Measurements from ENCODE around the gene SCAF4. TPM values are rescaled to one million over a fixed set of nuclear protein-coding genes. Genes with fewer than 3 reads are reported as not detected.
"Not testable (repeated sequence)": the region's sequence is repeated elsewhere in the genome, so short reads cannot be mapped to it uniquely, and the experiment has no call there.

The SCAF4 gene
- total RNA-seq, 4 donors from 2014 or later: 8.3 to 18.1 (median 15.0) TPM

DNA sequence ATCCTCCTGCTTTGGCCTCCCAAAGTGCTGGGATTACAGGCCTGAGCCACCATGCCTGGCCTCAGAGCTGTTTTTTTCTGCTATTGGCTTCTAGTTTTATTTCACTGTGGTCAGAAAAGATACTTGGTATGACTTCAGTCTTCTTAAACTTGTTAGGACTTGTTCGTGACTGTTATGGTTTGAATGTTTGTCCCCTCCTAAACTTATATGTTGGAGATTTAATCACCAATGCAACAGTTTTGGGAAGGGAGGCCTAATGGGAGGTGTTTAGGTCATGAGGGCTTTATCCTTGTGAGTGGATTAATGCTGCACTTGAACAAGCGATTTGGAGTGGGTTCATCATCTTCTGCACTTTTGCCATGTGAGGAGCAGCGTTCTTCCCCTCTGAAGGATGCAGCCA is 96.9 kb downstream of the SCAF4 start:
- Histone ChIP-seq H3K4me3 (no peak overlapping the region), H3K27ac (no peak overlapping the region), H3K9me3 (no peaks in the 10 kb centered on the region), H3K36me3 (no peaks in the 10 kb centered on the region), H3K4me1 (peaks cover 0 to 20% (median 4%) of the 10 kb centered on the region in 3 donors), H3K27me3 (no peaks in the 10 kb centered on the region)
- intact Hi-C loops (cut with DNase I): no loop called here
- no peak for DNase-seq
- no peak for TF ChIP-seq POLR2A (IDR thresholded peaks at IDR 0.05)
- TF ChIP-seq, protein P1, sequence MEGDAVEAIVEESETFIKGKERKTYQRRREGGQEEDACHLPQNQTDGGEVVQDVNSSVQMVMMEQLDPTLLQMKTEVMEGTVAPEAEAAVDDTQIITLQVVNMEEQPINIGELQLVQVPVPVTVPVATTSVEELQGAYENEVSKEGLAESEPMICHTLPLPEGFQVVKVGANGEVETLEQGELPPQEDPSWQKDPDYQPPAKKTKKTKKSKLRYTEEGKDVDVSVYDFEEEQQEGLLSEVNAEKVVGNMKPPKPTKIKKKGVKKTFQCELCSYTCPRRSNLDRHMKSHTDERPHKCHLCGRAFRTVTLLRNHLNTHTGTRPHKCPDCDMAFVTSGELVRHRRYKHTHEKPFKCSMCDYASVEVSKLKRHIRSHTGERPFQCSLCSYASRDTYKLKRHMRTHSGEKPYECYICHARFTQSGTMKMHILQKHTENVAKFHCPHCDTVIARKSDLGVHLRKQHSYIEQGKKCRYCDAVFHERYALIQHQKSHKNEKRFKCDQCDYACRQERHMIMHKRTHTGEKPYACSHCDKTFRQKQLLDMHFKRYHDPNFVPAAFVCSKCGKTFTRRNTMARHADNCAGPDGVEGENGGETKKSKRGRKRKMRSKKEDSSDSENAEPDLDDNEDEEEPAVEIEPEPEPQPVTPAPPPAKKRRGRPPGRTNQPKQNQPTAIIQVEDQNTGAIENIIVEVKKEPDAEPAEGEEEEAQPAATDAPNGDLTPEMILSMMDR (IDR thresholded peaks at IDR 0.05): no peak
- whole genome bisulfite sequencing, 2 donors: 67 to 72% methylated on average over 3 of the region's 3 CpGs

DNA sequence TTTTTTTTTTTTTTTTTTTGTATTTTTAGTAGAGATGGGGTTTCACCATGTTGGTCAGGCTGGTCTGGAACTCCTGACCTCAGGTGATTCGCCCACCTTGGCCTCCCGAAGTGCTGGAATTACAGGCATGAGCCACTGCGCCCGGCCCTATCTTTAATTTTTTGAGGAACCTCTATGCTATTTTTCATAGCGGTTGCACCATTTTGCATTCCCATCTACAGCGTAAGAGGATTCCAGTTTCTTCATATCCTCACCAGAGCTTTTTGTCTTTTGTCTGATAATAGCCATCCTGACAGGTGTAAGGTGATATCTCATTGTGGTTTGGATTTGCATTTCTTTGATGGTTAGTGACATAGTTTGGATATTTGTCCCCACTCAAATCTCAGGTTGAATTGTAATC is 100.0 kb downstream of the SCAF4 start:
- H3K9me3 ChIP-seq; H3K4me3 ChIP-seq; H3K27me3 ChIP-seq; H3K27ac ChIP-seq; intact Hi-C loops (cut with DNase I); H3K36me3 ChIP-seq; DNase-seq: not testable (repeated sequence)
- peaks cover 0 to 30% (median 9%) of the 10 kb centered on the region in 3 donors for H3K4me1 ChIP-seq
- 86 to 89% methylated on average over 5 to 6 of the region's 6 CpGs for WGBS, 2 donors

DNA sequence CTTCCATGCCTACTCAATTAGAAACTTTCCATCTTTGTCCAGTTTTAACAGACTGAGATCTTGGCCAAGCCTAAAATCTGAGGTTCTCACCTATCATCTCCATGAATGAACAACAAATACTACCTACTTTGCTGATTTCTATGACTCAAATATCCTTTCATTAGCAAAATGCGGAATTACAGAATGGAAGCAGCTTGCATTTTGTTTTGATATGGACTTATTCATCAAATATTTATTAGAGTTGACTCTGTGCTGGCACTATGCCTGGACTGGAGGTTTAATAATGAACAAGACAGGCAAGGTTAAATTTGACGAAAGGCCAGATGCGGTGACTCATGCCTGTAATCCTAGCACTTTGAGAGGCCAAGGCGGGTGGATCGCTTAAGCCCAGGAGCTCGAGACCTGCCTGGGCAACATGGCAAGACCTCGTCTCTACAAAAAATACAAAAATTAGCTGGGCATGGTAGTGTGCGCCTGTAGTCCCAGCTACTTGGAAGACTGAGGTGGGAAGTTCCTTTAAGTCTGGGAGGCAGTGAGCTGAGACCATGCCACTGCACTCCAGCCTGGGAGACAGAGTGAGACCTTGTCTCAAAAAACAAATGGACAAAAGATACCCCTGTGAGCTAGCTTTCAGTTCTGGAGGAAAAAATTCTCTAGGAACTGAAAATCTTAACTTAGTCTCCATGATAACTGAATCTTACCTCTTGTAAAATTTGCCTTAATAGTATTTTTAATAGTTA is 101.8 kb downstream of the SCAF4 start:
- no peak overlapping the region for H3K4me3 ChIP-seq
- H3K4me1 ChIP-seq: peaks cover 0 to 29% (median 9%) of the 10 kb centered on the region in 3 donors
- H3K27me3 ChIP-seq: no peaks in the 10 kb centered on the region
- intact Hi-C loops (cut with DNase I): no loop called here
- WGBS, 2 donors: 30 to 32% methylated on average over 8 of the region's 8 CpGs
- TF ChIP-seq POLR2A (IDR thresholded peaks at IDR 0.05): no peak
- TF ChIP-seq, protein P1 (IDR thresholded peaks at IDR 0.05): no peak
- DNase-seq: no peak
- no peaks in the 10 kb centered on the region for H3K9me3 ChIP-seq
- peak overlapping the region in 3 of 4 donors; percentile 63 to 79 (median 73) for H3K27ac ChIP-seq
- H3K36me3 ChIP-seq: no peaks in the 10 kb centered on the region

- Histone ChIP-seq H3K27me3 (no peaks in the 10 kb centered on the region), H3K27ac (no peak overlapping the region), H3K4me1 (peaks cover 0 to 10% (median 5%) of the 10 kb centered on the region in 3 donors), H3K4me3 (no peak overlapping the region), H3K9me3 (no peaks in the 10 kb centered on the region), H3K36me3 (no peaks in the 10 kb centered on the region)
- intact Hi-C loops (cut with DNase I): no loop called here
- TF ChIP-seq, protein P1 (IDR thresholded peaks at IDR 0.05): no peak
- TF ChIP-seq POLR2A (IDR thresholded peaks at IDR 0.05): no peak
- no peak for DNase-seq
- 86 to 88% methylated on average over 10 to 11 of the region's 11 CpGs for WGBS, 2 donors
These were observed 106.9 kb downstream of the SCAF4 start for GRCh38 chr21:31624961-31625491.

DNA sequence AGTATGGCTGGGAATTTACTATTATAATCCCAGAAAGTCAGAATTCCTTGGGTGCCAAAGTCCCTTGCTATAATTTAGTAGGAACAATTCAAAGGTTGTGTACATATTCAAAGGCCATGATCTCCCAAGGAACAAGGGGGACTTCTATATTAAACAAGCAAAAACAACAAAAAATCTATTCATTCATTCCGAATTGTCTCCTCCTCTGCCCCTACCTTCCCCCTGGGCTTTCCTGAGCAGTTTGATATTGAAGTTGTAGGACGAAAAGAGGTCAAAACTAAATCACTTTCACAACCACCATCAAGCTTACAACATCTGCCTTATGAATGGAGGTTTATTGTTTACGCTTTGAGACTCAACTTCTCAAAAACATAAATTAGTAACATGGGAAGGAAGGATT is 107.7 kb downstream of the SCAF4 start:
- intact Hi-C loops (cut with DNase I): no loop called here
- no peak for TF ChIP-seq POLR2A (IDR thresholded peaks at IDR 0.05)
- TF ChIP-seq, protein P1 (IDR thresholded peaks at IDR 0.05): no peak
- no peak for DNase-seq
- no peak overlapping the region for H3K4me3 ChIP-seq
- H3K4me1 ChIP-seq: peaks cover 0 to 1% (median 0%) of the 10 kb centered on the region in 3 donors
- no peaks in the 10 kb centered on the region for H3K27me3 ChIP-seq
- no peak overlapping the region for H3K27ac ChIP-seq
- 75 to 79% methylated on average over 3 of the region's 3 CpGs for WGBS, 2 donors
- no peaks in the 10 kb centered on the region for H3K9me3 ChIP-seq
- no peaks in the 10 kb centered on the region for H3K36me3 ChIP-seq

Measured in esophagus squamous epithelium (tissue), 5 donors.